ENCODE measurements around the gene CLCN7. TPM values are rescaled to one million over a fixed set of nuclear protein-coding genes. Genes with fewer than 3 reads are reported as not detected.

The CLCN7 gene
- total RNA-seq, 1 experiment from 2014 or later, result 26.6 TPM

GRCh38 chr16:1436731-1437355 is 38.0 kb downstream of the CLCN7 start:
- no peak overlapping the region for H3K27ac ChIP-seq
- H3K9me3 ChIP-seq (replicated peaks), result no peaks in the 10 kb centered on the region
- H3K4me1 ChIP-seq (replicated peaks), result no peaks in the 10 kb centered on the region
- no peak overlapping the region for H3K4me3 ChIP-seq
- DNase-seq (ENCODE audit: low read depth in 1 of 2, low spot score in 2 of 2), result no peak
- no peaks in the 10 kb centered on the region for H3K36me3 ChIP-seq
- peaks cover 16% of the 10 kb centered on the region for H3K27me3 ChIP-seq (replicated peaks)

- DNase-seq (ENCODE audit: low read depth in 1 of 2, low spot score in 2 of 2), result no peak
- Histone ChIP-seq H3K27ac (no peak overlapping the region), H3K27me3 (replicated peaks) (peaks cover 19% of the 10 kb centered on the region), H3K4me1 (replicated peaks) (no peaks in the 10 kb centered on the region), H3K9me3 (replicated peaks) (no peaks in the 10 kb centered on the region), H3K36me3 (no peaks in the 10 kb centered on the region), H3K4me3 (no peak overlapping the region)
These were observed 38.7 kb downstream of the CLCN7 start for GRCh38 chr16:1435921-1436697.

GRCh38 chr16:1434644-1435592 is 39.9 kb downstream of the CLCN7 start:
- Histone ChIP-seq H3K36me3 (no peaks in the 10 kb centered on the region), H3K4me1 (replicated peaks) (no peaks in the 10 kb centered on the region), H3K4me3 (no peak overlapping the region), H3K9me3 (replicated peaks) (no peaks in the 10 kb centered on the region), H3K27me3 (replicated peaks) (peaks cover 20% of the 10 kb centered on the region), H3K27ac (no peak overlapping the region)
- no peak for DNase-seq (ENCODE audit: low read depth in 1 of 2, low spot score in 2 of 2)

GRCh38 chr16:1433756-1434155 is 41.1 kb downstream of the CLCN7 start:
- H3K9me3 ChIP-seq (replicated peaks), result no peaks in the 10 kb centered on the region

GRCh38 chr16:1433263-1433560 is 41.6 kb downstream of the CLCN7 start:
- H3K36me3 ChIP-seq, result no peaks in the 10 kb centered on the region
- no peak overlapping the region for H3K4me3 ChIP-seq
- peaks cover 23% of the 10 kb centered on the region for H3K27me3 ChIP-seq (replicated peaks)
- no peak overlapping the region for H3K27ac ChIP-seq
- H3K4me1 ChIP-seq (replicated peaks), result no peaks in the 10 kb centered on the region
- DNase-seq (ENCODE audit: low read depth in 1 of 2, low spot score in 2 of 2), result no peak
- no peaks in the 10 kb centered on the region for H3K9me3 ChIP-seq (replicated peaks)

More at GRCh38 chr16:1433756-1434155, 41.1 kb downstream of the CLCN7 start:
- no peaks in the 10 kb centered on the region for H3K36me3 ChIP-seq
- H3K27ac ChIP-seq, result no peak overlapping the region
- H3K4me1 ChIP-seq (replicated peaks), result no peaks in the 10 kb centered on the region
- H3K27me3 ChIP-seq (replicated peaks), result peaks cover 23% of the 10 kb centered on the region
- H3K4me3 ChIP-seq, result no peak overlapping the region
- no peak for DNase-seq (ENCODE audit: low read depth in 1 of 2, low spot score in 2 of 2)

- H3K4me3 ChIP-seq, result no peak overlapping the region
- H3K36me3 ChIP-seq, result no peaks in the 10 kb centered on the region
- DNase-seq (ENCODE audit: low read depth in 1 of 2, low spot score in 2 of 2), result no peak
- H3K27me3 ChIP-seq (replicated peaks), result peaks cover 23% of the 10 kb centered on the region
- no peaks in the 10 kb centered on the region for H3K9me3 ChIP-seq (replicated peaks)
- no peak overlapping the region for H3K27ac ChIP-seq
- H3K4me1 ChIP-seq (replicated peaks), result no peaks in the 10 kb centered on the region
These were observed 42.2 kb downstream of the CLCN7 start for GRCh38 chr16:1432388-1433262.

- no peaks in the 10 kb centered on the region for H3K36me3 ChIP-seq
- H3K4me3 ChIP-seq, result no peak overlapping the region
- peaks cover 23% of the 10 kb centered on the region for H3K27me3 ChIP-seq (replicated peaks)
- no peaks in the 10 kb centered on the region for H3K9me3 ChIP-seq (replicated peaks)
- no peaks in the 10 kb centered on the region for H3K4me1 ChIP-seq (replicated peaks)
- H3K27ac ChIP-seq, result no peak overlapping the region
- no peak for DNase-seq (ENCODE audit: low read depth in 1 of 2, low spot score in 2 of 2)
These were observed 43.1 kb downstream of the CLCN7 start for GRCh38 chr16:1431497-1432270.

- H3K9me3 ChIP-seq (replicated peaks), result no peaks in the 10 kb centered on the region
- H3K36me3 ChIP-seq, result no peaks in the 10 kb centered on the region
- no peak within 1 kb of the TSS for H3K4me3 ChIP-seq
- DNase-seq (ENCODE audit: low read depth in 1 of 2, low spot score in 2 of 2), result no peak
- H3K4me1 ChIP-seq (replicated peaks), result no peaks in the 10 kb centered on the region
- no peak within 1 kb of the TSS for H3K27ac ChIP-seq
- H3K27me3 ChIP-seq (replicated peaks), result peaks cover 23% of the 10 kb centered on the region
These were observed 43.9 kb downstream of the CLCN7 start, which contains the start of gene PERCC1 for GRCh38 chr16:1430759-1431496. Gene PERCC1 (plus strand): TSS chr16:1431078. CDS start chr16:1432594, 1,516 bp downstream.

- Histone ChIP-seq H3K36me3 (no peaks in the 10 kb centered on the region), H3K9me3 (replicated peaks) (no peaks in the 10 kb centered on the region), H3K27me3 (replicated peaks) (peaks cover 23% of the 10 kb centered on the region), H3K27ac (no peak overlapping the region), H3K4me3 (no peak overlapping the region), H3K4me1 (replicated peaks) (no peaks in the 10 kb centered on the region)
- DNase-seq (ENCODE audit: low read depth in 1 of 2, low spot score in 2 of 2), result no peak
These were observed 44.5 kb downstream of the CLCN7 start for GRCh38 chr16:1430214-1430758.

GRCh38 chr16:1429631-1430030 is 45.2 kb downstream of the CLCN7 start:
- no peaks in the 10 kb centered on the region for H3K9me3 ChIP-seq (replicated peaks)
- peaks cover 23% of the 10 kb centered on the region for H3K27me3 ChIP-seq (replicated peaks)
- no peak overlapping the region for H3K27ac ChIP-seq
- no peak for DNase-seq (ENCODE audit: low read depth in 1 of 2, low spot score in 2 of 2)
- no peak overlapping the region for H3K4me3 ChIP-seq
- no peaks in the 10 kb centered on the region for H3K36me3 ChIP-seq
- no peaks in the 10 kb centered on the region for H3K4me1 ChIP-seq (replicated peaks)

GRCh38 chr16:1429012-1429411 is 45.8 kb downstream of the CLCN7 start:
- no peak for DNase-seq (ENCODE audit: low read depth in 1 of 2, low spot score in 2 of 2)
- H3K27ac ChIP-seq, result no peak overlapping the region
- H3K27me3 ChIP-seq (replicated peaks), result peaks cover 23% of the 10 kb centered on the region
- no peaks in the 10 kb centered on the region for H3K9me3 ChIP-seq (replicated peaks)
- no peaks in the 10 kb centered on the region for H3K4me1 ChIP-seq (replicated peaks)
- no peaks in the 10 kb centered on the region for H3K36me3 ChIP-seq
- H3K4me3 ChIP-seq, result no peak overlapping the region

GRCh38 chr16:1428511-1428910 is 46.3 kb downstream of the CLCN7 start:
- Histone ChIP-seq H3K27me3 (replicated peaks) (peaks cover 23% of the 10 kb centered on the region), H3K36me3 (no peaks in the 10 kb centered on the region), H3K9me3 (replicated peaks) (no peaks in the 10 kb centered on the region), H3K4me1 (replicated peaks) (no peaks in the 10 kb centered on the region), H3K27ac (no peak overlapping the region), H3K4me3 (no peak overlapping the region)
- DNase-seq (ENCODE audit: low read depth in 1 of 2, low spot score in 2 of 2), result no peak
